Activated T-helper 2 cell treated with anti-CD3 and anti-CD28 coated beads, Interferon-gamma antibody, Interleukin-2, Interleukin-4, amounts not matched to agents 10 μg/mL and 5 μg/mL and 100 μg/mL, durations not matched to agents 14 hours and 24 hours and 36 hours (primary cell): ENCODE data around the gene C11orf24. TPM values are rescaled to one million over a fixed set of nuclear protein-coding genes. Genes with fewer than 3 reads are reported as not detected.
"Not testable (repeated sequence)": the region's sequence is repeated elsewhere in the genome, so short reads cannot be mapped to it uniquely, and the experiment has no call there.

Experiments used
- DNase-seq: peaks from one replicate; pipeline ENCODE4 v3.0.0; 2021; ENCODE audit warnings: low spot score
- H3K27ac Mint-ChIP-seq: one replicate; pipeline ENCODE4 v1.8.0; 2021; ENCODE audit warnings: mixed read lengths
- H3K27me3 Mint-ChIP-seq: one replicate; pipeline ENCODE4 v1.8.0; 2021; ENCODE audit warnings: low read depth, mixed read lengths
- H3K36me3 Mint-ChIP-seq: one replicate; pipeline ENCODE4 v1.8.0; 2021; ENCODE audit warnings: low read depth, mixed read lengths
- H3K4me1 Mint-ChIP-seq: one replicate; pipeline ENCODE4 v1.8.0; 2021; ENCODE audit warnings: low read depth, mixed read lengths
- H3K4me3 Mint-ChIP-seq: one replicate; pipeline ENCODE4 v1.8.0; 2021; ENCODE audit warnings: low read depth, mild to moderate bottlenecking, moderate library complexity, mixed read lengths
- H3K9me3 Mint-ChIP-seq: one replicate; pipeline ENCODE4 v1.8.0; 2021; ENCODE audit warnings: mixed read lengths
- intact Hi-C: fragments of 100-400 bp; cut with micrococcal nuclease; formaldehyde crosslinking; loops from one replicate; pipeline ENCODE4 v1.15.1; 2023
- total RNA-seq: library from RNA; stranded (reverse); gene quantifications from 2 replicates; pipeline ENCODE4 v1.2.3, GENCODE V29; 2022

C11orf24 gene
- total RNA-seq, 1 donor from 2014 or later: 32.7 TPM

DNA sequence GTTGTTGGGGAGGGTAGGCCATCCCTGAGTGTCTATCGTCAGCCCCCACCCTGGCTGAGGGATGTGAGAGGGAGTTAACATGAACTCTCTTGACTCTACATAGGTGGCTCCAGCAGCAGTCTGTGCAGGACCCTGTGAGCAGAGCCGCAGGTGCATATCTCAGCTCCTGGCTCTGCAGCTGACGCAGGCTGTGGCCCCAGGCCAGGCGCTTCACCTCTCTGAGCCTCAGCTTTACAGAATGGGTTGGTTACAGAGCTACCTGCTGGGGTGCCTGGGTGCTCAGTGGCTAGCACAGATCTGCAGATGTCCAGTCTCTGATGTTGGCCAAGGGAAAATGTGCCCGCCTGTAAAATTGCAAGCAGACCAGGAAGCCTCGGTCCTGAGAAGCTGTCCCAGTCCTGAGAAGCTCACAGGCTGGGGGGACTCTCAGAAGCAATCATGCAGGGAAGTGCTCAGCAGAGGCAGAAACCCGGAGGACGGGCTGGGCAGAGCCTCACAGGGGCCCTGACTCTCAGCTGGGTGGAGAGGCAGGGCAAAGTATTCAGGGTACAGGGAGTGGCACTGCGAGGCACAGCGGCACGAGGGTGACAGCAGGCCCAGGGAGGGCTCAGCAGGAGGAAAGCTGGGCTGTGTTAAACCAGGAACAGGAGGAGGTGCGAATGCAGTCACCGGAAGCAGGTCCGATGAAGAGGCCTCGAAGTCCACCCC is 24.7 kb upstream of the C11orf24 start:
- H3K4me3 Mint-ChIP-seq: no peak overlapping the region
- H3K36me3 Mint-ChIP-seq: no peaks in the 10 kb centered on the region
- H3K9me3 Mint-ChIP-seq: no peaks in the 10 kb centered on the region
- no peak for DNase-seq
- intact Hi-C loops: loop anchor here (1.0 kb wide), 1 partner anchor 39 kb away; no protein-coding TSS in a partner anchor
- H3K4me1 Mint-ChIP-seq: no peaks in the 10 kb centered on the region
- peaks cover 7% of the 10 kb centered on the region for H3K27me3 Mint-ChIP-seq
- H3K27ac Mint-ChIP-seq: no peak overlapping the region

DNA sequence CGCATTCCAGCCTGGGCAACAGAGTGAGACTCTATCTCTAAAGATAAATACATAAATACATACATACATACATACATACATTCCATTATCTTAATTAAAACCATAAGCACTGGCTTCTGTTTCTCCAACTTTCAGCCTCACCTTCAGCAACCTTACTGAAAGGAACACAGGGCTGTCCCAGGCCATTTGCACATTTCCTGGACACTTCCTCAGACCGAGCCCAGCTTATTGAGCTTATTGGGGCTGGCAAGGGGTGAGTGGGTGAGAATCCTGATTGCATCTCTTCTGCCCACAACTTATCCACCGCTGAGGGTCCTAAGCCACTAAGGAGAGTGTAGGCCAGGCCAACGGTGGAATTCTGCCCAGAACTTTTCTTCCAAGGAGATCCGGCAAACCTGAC is 24.2 kb upstream of the C11orf24 start:
- no peaks in the 10 kb centered on the region for H3K36me3 Mint-ChIP-seq
- no peak for DNase-seq
- intact Hi-C loops: no loop called here
- no peaks in the 10 kb centered on the region for H3K4me1 Mint-ChIP-seq
- H3K27ac Mint-ChIP-seq: no peak overlapping the region
- no peak overlapping the region for H3K4me3 Mint-ChIP-seq
- H3K27me3 Mint-ChIP-seq: peaks cover 7% of the 10 kb centered on the region
- no peaks in the 10 kb centered on the region for H3K9me3 Mint-ChIP-seq

DNA sequence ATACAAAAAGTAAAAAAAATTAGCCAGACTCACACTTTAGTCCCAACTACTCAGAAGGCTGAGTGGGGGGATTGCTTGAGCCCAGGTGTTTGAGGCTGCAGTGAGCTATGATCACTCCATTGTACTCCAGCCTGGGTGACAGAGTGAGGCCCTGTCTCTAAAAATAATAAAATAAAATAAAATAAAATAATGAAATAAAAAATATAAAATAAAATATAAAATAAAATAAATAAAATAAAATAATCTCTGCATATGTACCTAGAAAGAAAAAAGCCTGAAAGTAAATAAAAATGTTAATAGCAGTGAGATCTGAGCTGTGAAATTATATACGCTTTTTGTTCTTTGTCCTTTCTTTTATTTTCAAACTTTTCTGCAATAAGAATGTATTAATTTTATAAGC is 23.5 kb upstream of the C11orf24 start:
- peaks cover 7% of the 10 kb centered on the region for H3K27me3 Mint-ChIP-seq
- no peaks in the 10 kb centered on the region for H3K9me3 Mint-ChIP-seq
- intact Hi-C loops: no loop called here
- H3K4me1 Mint-ChIP-seq: no peaks in the 10 kb centered on the region
- DNase-seq: no peak
- H3K36me3 Mint-ChIP-seq: no peaks in the 10 kb centered on the region
- H3K27ac Mint-ChIP-seq: no peak overlapping the region
- no peak overlapping the region for H3K4me3 Mint-ChIP-seq

DNA sequence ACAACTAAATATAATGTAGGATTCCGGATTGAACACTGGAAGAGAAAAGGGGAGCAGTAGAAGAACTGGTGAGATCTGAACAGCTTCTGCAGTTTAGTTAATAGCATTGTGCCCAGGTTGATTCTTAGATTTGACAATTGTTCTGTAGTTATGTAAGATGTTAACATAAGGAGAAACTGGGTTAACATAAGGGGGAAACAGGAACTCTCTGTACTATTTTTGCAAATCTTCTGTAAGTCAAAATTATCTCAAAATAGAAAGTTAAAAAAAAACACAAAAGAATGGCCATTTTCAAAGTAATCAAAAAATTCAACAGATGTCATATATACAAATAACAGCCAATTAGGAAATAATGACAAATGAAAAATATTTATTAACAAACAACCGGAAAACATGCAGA is 21.9 kb upstream of the C11orf24 start:
- no peaks in the 10 kb centered on the region for H3K4me1 Mint-ChIP-seq
- no peak overlapping the region for H3K4me3 Mint-ChIP-seq
- no peaks in the 10 kb centered on the region for H3K36me3 Mint-ChIP-seq
- H3K27ac Mint-ChIP-seq: no peak overlapping the region
- DNase-seq: no peak
- intact Hi-C loops: no loop called here
- H3K9me3 Mint-ChIP-seq: peaks cover 4% of the 10 kb centered on the region
- peaks cover 5% of the 10 kb centered on the region for H3K27me3 Mint-ChIP-seq

DNA sequence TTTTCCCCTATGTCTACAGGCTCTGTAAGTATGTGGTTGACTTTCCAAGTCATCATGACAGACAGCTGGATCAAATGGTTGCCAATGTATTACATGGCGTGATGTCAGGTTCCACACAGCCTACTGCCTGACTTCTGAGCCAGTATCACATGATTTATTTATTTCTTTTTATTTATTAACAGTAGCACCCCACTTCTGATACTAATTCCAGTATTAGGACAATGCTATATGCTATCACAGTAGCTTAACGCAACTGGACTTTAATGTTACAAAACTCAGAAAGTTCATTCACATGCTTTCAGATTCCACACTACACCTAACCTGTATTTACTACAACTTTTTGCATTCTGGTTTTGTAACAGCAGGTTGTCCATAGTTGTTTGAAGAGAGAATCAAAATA is 17.7 kb upstream of the C11orf24 start:
- Mint-ChIP-seq H3K27me3 (peaks cover 6% of the 10 kb centered on the region), H3K9me3 (peaks cover 10% of the 10 kb centered on the region), H3K27ac (no peak overlapping the region), H3K4me3 (no peak overlapping the region), H3K4me1 (peaks cover under 1% of the 10 kb centered on the region), H3K36me3 (peaks cover 3% of the 10 kb centered on the region)
- no peak for DNase-seq
- intact Hi-C loops: no loop called here

DNA sequence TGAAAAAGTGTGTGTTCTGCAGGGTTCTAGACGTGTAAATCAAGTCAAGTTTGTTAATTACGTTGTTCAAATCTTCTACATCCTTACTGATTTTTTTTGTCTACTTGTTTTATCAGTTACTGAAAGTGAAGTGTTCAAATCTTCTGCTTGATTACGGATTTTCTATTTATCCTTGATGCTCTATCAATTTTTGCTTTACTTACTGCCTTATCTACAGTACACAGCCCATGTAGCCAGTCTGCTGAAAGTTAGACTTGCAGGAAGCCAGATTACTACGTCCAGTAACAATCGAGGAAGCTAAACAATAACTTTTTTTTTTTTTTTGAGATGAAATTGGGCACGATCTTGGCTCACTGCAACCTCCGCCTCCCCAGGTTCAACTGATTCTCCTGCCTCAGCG is 15.6 kb upstream of the C11orf24 start:
- peaks cover 15% of the 10 kb centered on the region for H3K9me3 Mint-ChIP-seq
- no peak overlapping the region for H3K27ac Mint-ChIP-seq
- no peak for DNase-seq
- intact Hi-C loops: no loop called here
- peaks cover 5% of the 10 kb centered on the region for H3K27me3 Mint-ChIP-seq
- H3K36me3 Mint-ChIP-seq: peaks cover 7% of the 10 kb centered on the region
- peaks cover 13% of the 10 kb centered on the region for H3K4me1 Mint-ChIP-seq
- no peak overlapping the region for H3K4me3 Mint-ChIP-seq

DNA sequence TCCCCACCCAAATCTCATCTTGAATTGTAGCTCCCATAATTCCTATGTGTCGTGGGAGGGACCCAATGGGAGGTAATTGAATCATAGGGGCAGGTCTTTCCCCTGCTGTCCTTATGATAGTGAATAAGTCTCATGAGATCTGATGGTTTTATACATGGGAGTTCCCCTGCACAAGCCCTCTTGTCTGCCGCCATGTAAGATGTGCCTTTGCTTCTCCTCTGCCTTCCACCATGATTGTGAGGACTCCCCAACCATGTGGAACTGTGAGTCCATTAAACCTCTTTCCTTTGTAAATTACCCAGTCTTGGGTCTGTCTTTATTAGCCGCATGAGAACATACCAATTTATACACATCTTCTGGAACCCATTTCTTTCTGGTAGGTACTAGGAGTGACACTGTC is 12.8 kb upstream of the C11orf24 start:
- H3K27ac Mint-ChIP-seq, H3K36me3 Mint-ChIP-seq, H3K4me3 Mint-ChIP-seq, intact Hi-C loops, DNase-seq, H3K27me3 Mint-ChIP-seq: not testable (repeated sequence)
- Mint-ChIP-seq H3K4me1 (peaks cover 25% of the 10 kb centered on the region), H3K9me3 (peaks cover 13% of the 10 kb centered on the region)

DNA sequence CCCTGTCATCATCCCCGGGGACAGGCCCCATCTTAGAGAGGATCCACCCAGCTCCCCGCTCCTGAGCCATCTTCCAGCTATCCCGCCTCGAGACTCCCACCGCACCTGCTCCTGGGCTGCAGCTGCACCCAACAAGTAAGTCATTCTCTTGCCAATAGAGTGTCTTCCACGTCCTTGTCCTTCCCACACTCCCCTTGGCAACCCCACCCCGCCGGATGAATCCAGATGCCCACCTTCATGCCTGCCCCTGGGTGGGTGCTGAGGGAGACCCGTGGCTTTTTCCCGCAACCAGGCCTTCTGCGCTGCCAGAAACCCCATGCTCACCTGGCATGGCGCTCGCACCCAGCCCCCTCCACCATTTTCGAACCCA is 11.1 kb upstream of the C11orf24 start:
- DNase-seq: no peak
- Mint-ChIP-seq H3K27ac (peak overlapping the region; percentile 14), H3K27me3 (peaks cover 7% of the 10 kb centered on the region), H3K4me1 (peaks cover 26% of the 10 kb centered on the region), H3K36me3 (peaks cover 7% of the 10 kb centered on the region), H3K9me3 (peaks cover 11% of the 10 kb centered on the region), H3K4me3 (peak overlapping the region; percentile 45)
- intact Hi-C loops: loop anchor here (1.0 kb wide), 1 partner anchor 11 kb away; no protein-coding TSS in a partner anchor

DNA sequence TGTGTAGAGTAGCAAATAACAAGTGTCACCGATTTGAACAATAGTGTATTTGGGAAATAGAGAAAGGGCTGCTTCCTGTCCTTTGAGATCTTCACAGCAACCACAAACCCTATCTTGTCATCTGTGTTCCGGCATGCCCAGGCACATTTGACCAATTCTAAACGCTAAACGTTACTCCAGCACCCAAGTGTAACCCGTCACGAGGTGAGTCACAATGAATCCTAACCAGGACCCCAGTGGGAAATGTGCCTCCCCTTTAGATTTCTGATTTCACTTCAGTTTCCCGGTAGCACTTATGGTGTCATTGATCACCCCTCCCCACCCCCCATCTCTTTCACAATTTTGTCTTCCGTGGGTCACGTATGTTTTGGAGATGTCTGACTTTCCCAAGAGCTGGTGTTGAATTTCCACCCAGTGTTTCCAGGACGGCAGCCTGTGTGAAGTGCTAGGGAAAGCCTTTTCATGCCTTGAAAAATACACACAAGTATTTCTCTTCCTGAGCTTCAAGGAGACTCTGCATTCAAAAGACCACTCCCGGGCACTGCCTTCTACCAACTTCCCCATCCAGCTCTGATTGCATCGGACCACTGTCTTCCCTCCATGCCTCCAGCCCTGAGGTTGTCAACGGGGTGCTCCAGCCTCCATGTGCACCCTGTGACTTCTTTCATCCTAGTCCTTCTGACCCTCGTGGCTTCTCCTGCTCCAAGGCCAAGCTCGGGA is 10.5 kb upstream of the C11orf24 start:
- peak; percentile 52 for DNase-seq
- intact Hi-C loops: loop anchor here (1.0 kb wide), 1 partner anchor 10 kb away; no protein-coding TSS in a partner anchor
- Mint-ChIP-seq H3K4me3 (peak overlapping the region; percentile 45), H3K4me1 (peaks cover 26% of the 10 kb centered on the region), H3K27me3 (peaks cover 7% of the 10 kb centered on the region), H3K27ac (peak overlapping the region; percentile 18), H3K9me3 (peaks cover 11% of the 10 kb centered on the region), H3K36me3 (peaks cover 7% of the 10 kb centered on the region)

DNA sequence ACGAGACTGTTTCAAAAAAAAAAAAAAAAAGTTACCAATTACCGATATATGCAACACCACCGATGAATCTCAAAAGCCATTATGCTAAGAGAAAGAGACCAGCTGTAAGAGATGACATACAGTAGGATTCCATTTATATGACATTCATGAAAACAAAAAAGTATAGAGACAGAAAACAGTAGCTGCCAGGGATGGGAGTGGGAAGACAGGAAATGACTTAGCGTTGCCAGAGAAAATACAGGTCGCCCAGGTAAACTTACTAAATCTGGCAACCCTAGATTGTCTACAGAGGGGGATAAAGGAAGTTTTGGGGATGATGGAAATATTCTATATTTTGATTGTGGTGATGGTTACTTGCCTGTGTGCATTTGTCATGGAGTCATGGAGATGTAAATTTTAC is 7.9 kb upstream of the C11orf24 start:
- H3K27ac Mint-ChIP-seq: no peak overlapping the region
- H3K27me3 Mint-ChIP-seq: peaks cover 6% of the 10 kb centered on the region
- H3K4me3 Mint-ChIP-seq: no peak overlapping the region
- peaks cover 6% of the 10 kb centered on the region for H3K36me3 Mint-ChIP-seq
- intact Hi-C loops: no loop called here
- H3K9me3 Mint-ChIP-seq: peaks cover 7% of the 10 kb centered on the region
- no peak for DNase-seq
- H3K4me1 Mint-ChIP-seq: peaks cover 26% of the 10 kb centered on the region

DNA sequence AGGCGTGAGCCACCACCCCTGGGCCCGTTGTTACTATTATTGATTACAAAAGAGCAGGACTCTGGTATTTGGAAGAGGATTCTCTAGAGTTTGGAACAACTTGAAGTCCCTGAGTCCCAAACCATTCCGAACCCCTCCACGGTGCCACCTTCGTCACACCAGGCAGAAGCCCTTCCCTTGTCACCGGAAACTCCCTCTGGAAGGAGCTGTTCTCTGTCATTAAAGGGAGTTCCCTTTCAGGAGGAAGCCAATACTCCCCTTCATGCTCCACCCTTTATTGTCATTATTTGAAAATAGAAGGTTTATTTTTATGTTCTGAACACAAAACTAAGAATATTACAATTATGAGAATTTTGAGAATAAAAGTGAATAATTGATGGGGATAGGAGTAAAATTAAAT is 5.1 kb upstream of the C11orf24 start:
- Mint-ChIP-seq H3K4me1 (peaks cover 17% of the 10 kb centered on the region), H3K36me3 (no peaks in the 10 kb centered on the region), H3K4me3 (no peak overlapping the region), H3K27me3 (peaks cover 1% of the 10 kb centered on the region), H3K9me3 (no peaks in the 10 kb centered on the region), H3K27ac (no peak overlapping the region)
- DNase-seq: no peak
- intact Hi-C loops: no loop called here

DNA sequence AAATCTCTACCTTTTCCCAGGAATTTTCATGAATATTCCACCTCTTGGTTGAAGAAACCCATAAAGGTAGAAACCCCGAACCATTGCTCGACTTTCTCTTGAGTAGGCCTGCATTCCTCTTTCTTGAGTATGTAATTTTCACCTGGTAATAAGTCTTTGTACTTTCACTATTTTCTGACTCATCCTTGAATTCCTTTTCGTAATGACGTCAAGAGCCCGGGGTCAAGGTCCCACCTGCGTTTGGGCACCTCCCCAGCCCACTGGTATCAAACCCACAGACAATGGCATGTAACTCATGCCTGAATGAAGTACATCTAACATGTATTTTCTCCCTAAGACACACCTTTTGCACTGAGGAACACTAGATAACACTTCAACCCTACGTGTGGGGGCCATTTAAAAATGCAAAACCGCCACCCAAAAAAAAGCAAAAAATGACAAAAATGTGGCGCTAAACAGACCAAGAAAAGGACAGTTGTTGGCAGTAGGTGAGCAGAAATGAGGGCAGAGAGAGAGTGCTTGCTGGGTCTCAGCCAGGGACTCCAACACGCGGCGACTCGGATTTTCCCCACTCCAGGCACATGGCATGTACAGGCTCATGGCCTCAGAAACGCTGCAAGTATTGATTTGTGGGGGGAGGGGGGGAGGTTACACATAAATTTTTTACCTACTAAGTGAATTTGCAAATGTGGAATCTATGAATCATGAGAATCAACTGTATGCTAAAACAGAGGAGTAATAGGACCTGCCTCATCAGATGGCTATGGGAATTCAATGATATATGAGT is 4.1 kb upstream of the C11orf24 start:
- Mint-ChIP-seq H3K27me3 (no peaks in the 10 kb centered on the region), H3K9me3 (no peaks in the 10 kb centered on the region), H3K4me3 (no peak overlapping the region), H3K36me3 (no peaks in the 10 kb centered on the region), H3K4me1 (peaks cover 15% of the 10 kb centered on the region), H3K27ac (no peak overlapping the region)
- intact Hi-C loops: no loop called here
- DNase-seq: no peak

DNA sequence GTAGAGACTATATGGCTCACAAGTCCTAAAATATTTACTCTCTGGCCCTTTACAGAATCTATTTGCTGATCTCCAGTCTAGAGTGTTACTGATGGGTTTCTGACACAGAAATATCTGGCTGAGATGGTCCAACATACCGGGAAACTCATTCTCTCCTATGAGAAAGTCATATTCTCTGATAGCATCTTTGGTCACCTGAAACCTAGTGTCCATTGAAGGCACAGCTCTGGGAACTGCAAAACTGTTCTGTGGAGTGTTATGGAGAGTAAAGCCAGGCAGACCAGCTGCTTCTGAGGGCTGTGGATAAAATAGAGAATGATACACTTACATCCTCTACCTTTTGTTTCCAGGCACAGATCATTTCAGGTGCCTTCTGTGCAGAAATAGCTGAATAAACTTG is 2.5 kb upstream of the C11orf24 start:
- no peaks in the 10 kb centered on the region for H3K9me3 Mint-ChIP-seq
- peaks cover 21% of the 10 kb centered on the region for H3K4me1 Mint-ChIP-seq
- DNase-seq: no peak
- H3K27me3 Mint-ChIP-seq: no peaks in the 10 kb centered on the region
- no peaks in the 10 kb centered on the region for H3K36me3 Mint-ChIP-seq
- peak overlapping the region; percentile 11 for H3K4me3 Mint-ChIP-seq
- intact Hi-C loops: loop anchor here (5.0 kb wide), 1 partner anchor 62 kb away; the partner anchor contains the start of gene KMT5B
- H3K27ac Mint-ChIP-seq: no peak overlapping the region
